Raji (cell line): ENCODE measurements around the gene ING3.

Experiments used
- POLR2A ChIP-seq: IDR thresholded peaks from 2 replicates; pipeline ENCODE4 v1.6.1; 2011; ENCODE audit warnings: low read depth, low read length, control low read depth; ENCODE audit not compliant: insufficient read depth

Gene ING3

GRCh38 chr7:120941064-120941463 is 9.5 kb upstream of the ING3 start:
- no peak for TF ChIP-seq POLR2A

DNA sequence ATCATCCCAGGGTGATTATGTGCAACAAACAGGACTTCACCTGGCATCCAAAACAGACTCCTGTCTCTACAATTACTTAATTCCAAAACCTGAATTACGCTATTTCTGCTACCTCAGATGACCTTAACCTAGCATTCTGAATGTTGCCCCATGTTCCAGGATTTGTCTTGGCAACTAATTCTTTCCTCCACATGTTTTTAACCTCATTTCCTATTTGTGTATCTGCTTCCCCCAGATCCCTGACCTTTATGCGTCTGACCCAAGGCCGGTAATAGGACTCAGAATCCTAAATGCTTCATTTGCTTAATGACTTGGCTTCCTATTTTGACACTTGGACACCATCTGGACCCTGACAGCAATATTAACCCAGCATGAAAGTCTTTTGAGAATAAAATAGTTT is 8.7 kb upstream of the ING3 start:
- TF ChIP-seq POLR2A, result no peak

GRCh38 chr7:120942861-120943260 is 7.7 kb upstream of the ING3 start:
- TF ChIP-seq POLR2A, result no peak

DNA sequence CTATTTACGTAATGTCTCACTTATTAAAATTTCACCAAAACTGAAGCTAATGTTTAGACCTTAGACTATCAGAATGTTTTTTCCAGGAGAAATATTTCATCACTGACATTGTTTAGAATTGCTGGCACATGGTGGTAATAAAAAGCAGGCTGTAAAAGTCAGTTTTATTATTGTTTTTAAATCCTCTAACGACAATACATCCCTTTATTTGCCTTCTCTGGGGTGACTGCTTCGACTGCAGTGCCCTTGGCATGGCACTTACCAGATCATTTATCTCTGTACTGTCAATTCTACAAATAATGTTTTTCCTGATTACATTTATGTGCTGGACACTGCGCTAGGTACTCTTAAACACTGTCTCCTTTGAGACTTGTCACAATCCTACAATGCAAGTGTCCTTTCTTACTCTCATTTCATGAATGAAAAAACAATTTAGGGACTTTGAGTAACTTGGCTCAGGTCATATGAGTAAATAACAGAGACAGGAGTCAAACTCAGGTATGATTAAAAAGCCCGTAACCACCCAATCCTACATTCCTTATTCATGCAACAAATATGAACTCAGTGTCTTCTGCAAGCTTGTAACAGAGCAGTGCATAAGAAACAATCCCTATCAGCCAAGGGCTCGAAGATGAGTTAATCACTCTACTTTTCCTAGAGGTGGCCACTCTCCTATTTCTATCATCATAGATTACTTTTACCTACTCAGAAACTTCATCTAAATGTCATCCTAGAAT is 5.6 kb upstream of the ING3 start:
- TF ChIP-seq POLR2A, result no peak

- TF ChIP-seq POLR2A, result no peak
Observed at GRCh38 chr7:120947980-120948379, 2.6 kb upstream of the ING3 start.

DNA sequence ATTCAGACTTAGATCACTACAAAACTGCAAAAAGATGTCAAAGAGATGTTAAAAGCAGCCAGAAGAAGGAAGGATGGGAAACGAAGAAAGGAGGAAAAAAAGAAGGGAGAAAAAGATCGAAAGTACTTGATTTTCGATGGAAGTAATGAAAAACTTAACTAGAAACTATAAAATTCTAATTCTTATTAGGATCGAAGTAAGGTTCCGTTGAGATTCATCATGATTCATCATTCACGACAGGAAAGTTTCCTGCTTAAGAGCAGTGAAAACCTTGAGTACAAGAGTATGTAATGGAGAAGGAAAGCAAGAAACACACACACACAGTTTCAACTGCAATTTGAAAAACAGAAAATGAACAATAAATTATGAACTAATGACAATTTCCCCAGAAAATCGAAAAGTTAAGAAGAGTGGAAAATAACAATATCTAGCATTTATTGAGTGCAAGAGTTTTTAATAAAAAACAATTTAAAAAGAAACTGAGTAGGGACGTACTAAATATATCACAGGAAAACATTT is 1.1 kb upstream of the ING3 start:
- no peak for TF ChIP-seq POLR2A

DNA sequence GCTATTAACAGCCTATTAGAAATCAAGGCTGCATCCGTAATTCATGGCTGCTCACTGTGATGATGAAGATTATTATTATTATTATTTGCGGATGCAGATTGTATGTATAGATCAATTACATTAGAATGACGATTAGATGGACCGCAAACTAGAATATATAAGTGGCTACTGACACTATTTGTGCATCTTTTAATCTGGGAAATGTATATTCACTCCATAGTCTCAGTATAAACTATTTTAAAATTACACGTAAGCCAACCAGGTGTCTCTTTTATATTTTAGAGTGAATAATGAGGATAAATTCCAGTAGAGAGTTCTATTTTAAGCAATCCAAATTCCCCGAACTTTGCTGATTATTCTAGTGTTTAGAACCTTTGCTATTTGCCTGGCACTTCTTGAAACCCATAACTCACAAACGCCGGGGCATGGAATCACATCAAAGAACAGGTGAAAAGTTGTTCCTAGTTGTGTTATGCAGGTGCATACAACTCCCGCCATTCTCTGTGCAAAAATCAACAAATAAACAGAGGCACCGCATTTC is 509 bp upstream of the ING3 start:
- TF ChIP-seq POLR2A, result no peak; the same call in 1 of the 2 replicates

DNA sequence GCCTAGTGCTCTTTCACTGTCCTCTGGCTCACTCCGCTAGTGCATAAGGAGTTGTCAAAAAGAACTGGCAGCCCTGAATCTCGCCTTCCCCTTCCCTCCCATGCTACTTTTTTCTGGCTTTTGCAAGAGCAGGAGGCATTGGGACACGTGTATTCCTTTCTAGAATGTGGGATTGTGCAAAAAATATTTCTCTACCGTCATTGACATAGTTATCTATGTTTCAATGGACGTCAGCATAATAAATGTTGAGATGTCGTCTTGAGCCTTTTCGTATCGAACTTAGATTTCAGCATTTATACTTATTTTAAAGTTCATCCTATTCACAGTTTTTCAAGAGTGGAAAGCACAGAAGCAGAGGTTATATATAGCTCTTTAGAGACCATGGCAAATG is 727 bp downstream of the ING3 start:
- no peak for TF ChIP-seq POLR2A

- no peak for TF ChIP-seq POLR2A
Observed at GRCh38 chr7:120951826-120952225, 1.2 kb downstream of the ING3 start.

DNA sequence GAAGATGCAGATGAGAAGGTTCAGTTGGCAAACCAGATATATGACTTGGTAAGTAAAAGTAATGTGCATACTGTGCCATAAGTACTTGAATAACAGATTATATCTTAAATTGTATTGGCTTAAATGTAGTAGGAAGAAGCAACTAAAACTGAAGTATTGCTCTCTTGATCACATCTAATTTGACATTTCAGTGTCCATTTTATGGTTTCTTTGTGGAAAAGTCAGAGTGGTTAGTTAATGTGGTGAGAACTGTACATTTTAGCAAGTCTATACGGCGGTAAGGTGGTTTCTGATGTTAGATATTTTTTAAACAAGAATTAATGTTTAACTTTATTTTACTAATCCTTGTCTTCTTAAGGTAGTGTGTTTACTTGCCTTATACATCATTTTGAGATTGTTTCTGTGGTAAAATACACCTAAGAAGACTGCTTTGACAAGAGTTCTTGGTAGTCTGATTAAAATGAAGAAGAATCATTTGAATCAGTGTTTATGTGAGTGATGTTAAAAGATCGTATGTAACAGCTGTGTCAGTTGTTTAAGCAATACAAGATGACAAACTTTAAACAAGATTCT is 5.1 kb downstream of the ING3 start:
- no peak for TF ChIP-seq POLR2A

- TF ChIP-seq POLR2A, result no peak
Observed at GRCh38 chr7:120959929-120960484, 9.4 kb downstream of the ING3 start.

DNA sequence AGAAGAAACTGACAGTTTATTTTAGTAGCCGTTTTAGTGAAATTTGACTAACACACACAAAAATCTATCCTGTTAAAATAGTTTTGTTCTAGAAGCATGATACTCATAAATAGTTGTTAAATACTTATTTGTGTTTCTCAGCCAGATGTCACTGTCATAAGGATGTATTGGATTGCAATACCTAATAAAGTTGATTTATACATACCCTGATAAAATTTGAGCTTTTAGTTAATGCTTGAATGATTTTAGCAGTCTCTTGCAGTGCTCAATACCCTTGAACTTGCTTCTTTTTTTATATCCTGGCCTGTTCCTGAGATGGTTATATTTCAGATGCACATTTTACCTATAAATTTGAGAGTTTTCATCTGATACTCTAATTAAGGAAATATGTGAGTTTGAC is 10.1 kb downstream of the ING3 start:
- TF ChIP-seq POLR2A, result no peak

DNA sequence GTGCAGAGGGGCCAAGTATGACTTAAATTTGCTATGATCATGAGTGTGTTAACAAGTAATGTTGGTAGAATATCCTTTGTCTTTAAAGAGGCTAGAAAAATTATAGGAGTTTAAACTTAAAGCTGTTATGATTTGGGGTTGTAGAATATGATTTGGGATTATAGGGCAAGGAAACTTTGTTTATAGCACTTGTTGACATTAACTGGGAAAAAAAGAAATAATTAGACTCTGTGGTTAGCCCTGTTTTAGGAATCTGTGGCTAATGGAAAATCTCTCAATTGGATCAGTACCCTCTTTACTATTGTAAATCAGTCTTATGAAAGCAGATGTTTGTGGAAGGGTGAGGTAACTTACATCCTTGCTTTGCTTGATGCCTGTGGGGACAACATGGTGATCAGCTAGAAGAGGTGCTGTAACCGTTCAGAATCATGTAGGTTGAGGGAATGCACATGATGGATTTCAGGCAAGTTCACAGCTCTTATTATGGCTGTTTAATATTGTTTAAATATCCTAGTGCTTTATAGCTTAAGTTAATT is 11.1 kb downstream of the ING3 start:
- TF ChIP-seq POLR2A, result no peak

DNA sequence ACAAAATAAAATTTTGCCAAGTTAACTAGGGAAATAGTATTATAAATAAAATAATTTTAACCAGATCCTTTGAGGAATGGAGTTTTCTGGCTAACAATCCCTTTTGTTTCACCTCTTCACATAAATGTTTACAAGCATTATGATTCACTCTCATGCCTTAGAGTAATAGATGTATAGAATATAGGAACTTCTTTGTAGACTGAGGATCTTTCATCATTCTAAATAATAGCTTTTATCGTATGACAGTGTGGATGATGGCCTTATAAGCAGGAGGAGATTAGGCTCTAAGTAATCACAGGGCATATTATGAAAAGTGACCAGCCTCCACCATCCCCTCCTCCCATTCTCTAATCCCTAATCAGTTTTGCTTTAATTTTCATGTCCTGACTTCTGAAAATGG is 13.5 kb downstream of the ING3 start:
- no peak for TF ChIP-seq POLR2A

DNA sequence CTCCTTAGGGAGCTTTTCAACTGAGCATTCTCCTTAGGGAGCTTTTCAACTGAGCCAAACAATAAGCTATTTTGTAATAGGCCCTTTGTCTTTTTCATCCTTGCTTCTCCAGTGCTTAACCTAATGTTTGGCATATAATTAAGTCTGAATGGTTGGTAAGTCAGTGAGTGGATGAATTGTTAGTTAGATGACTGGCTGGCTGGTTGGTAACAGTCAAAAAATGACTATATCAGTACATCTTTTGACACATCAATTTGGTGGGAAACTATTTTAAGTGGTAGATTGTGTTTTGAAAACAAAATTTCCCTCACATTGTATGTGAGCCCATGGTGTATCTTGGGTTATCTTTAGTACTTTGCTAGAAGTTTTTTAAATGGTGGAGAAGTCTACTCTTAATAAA is 16.4 kb downstream of the ING3 start:
- TF ChIP-seq POLR2A, result no peak

- TF ChIP-seq POLR2A, result no peak
Observed at GRCh38 chr7:120973849-120974248, 23.3 kb downstream of the ING3 start.

DNA sequence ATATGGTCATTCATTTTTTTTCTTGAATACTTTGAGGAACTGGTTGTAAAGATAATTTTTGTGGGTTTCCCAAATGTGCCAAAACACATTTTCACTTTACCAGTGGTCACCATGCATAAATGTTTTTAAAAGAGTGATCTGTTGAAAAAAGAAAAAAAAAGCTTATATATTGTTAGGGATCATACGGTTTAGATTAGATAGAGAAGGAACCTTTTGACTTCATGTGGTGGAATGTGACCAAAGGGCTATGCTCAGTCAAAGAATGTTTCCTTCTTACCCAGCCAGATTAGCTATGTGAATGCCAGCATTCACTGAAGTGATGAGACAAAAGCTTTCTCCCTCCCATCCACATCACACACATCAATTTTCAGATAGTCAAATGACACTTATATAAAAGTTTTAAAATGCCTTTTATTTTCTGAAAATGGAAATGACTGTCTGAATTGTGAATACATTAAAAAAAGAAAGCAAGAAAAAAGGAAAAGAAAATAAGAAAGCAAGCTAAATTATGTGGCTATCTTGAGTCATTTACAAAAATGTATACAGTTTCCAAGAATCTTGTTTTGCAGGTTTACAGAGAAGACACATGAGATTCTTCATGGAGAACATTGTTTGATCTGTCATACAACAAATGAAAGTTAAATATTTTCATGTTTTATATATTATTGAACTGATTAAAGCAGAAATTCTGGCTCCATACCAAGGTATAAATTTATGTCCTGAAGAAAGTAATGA is 29.4 kb downstream of the ING3 start:
- no peak for TF ChIP-seq POLR2A
